ENCODE measurements around the gene MVD. TPM values are rescaled to one million over a fixed set of nuclear protein-coding genes. Genes with fewer than 3 reads are reported as not detected.

MVD gene
- total RNA-seq, 3 donors from 2014 or later, result 17.4 to 21.3 (median 19.0) TPM

- H3K4me3 ChIP-seq, result no peak overlapping the region
- H3K4me1 ChIP-seq, result no peaks in the 10 kb centered on the region
- H3K36me3 ChIP-seq, result no peaks in the 10 kb centered on the region
- no peaks in the 10 kb centered on the region for H3K9me3 ChIP-seq
- no peak for DNase-seq (ENCODE audit: low spot score in 2 of 2)
- no peaks in the 10 kb centered on the region for H3K27me3 ChIP-seq
- no peak for TF ChIP-seq POLR2A (IDR thresholded peaks at IDR 0.05)
- no peak overlapping the region for H3K27ac ChIP-seq
- intact Hi-C loops (cut with DNase I; ENCODE audit: low total_unique reads), result no loop called here
Measured at GRCh38 chr16:88605186-88606147, 57.4 kb downstream of the MVD start.

GRCh38 chr16:88602091-88602490 lies 60.8 kb downstream of the MVD start:
- no peak overlapping the region for H3K27ac ChIP-seq
- no peak overlapping the region for H3K4me3 ChIP-seq
- no peaks in the 10 kb centered on the region for H3K4me1 ChIP-seq
- H3K9me3 ChIP-seq, result no peaks in the 10 kb centered on the region
- H3K36me3 ChIP-seq, result no peaks in the 10 kb centered on the region
- TF ChIP-seq POLR2AphosphoS5 (IDR thresholded peaks at IDR 0.05), result no peak
- TF ChIP-seq POLR2A (IDR thresholded peaks at IDR 0.05), result no peak
- TF ChIP-seq CTCF (IDR thresholded peaks at IDR 0.05), result no peak
- intact Hi-C loops (cut with DNase I; ENCODE audit: low total_unique reads), result no loop called here
- DNase-seq (ENCODE audit: low spot score in 2 of 2), result no peak
- no peaks in the 10 kb centered on the region for H3K27me3 ChIP-seq

Other genes with a start within 250 kb of the MVD start
- gene ZFPM1, start 209.8 kb downstream of the MVD start, total RNA-seq, result 1 to 10 TPM in 2 of 3 donors, under 1 TPM in 1; 0.32 to 2.9 (median 2.3) TPM
- gene ZC3H18, start 92.7 kb downstream of the MVD start, total RNA-seq, result 10 to 100 TPM; 12.5 to 14.9 (median 13.3) TPM
- not detected for gene IL17C, start 24.5 kb downstream of the MVD start, total RNA-seq
- 100 to 1,000 TPM; 138 to 194 (median 180) TPM for gene CYBA, start 12.0 kb downstream of the MVD start, total RNA-seq
- gene SNAI3, start 23.4 kb upstream of the MVD start, total RNA-seq, result under 1 TPM; 0.66 to 0.96 (median 0.73) TPM
- 10 to 100 TPM; 19.2 to 22.0 (median 21.9) TPM for gene RNF166, start 43.3 kb upstream of the MVD start, total RNA-seq
- gene CTU2, start 43.4 kb upstream of the MVD start, total RNA-seq, result 1 to 10 TPM; 7.3 to 8.2 (median 7.8) TPM
- 100 to 1,000 TPM in 2 of 3 donors, 10 to 100 TPM in 1; 90.7 to 181 (median 135) TPM for gene PIEZO1, start 122.1 kb upstream of the MVD start, total RNA-seq
- gene CDT1, start 140.7 kb upstream of the MVD start, total RNA-seq, result 1 to 10 TPM; 1.3 to 3.3 (median 3.2) TPM
- 100 to 1,000 TPM in 2 of 3 donors, 10 to 100 TPM in 1; 93.8 to 152 (median 126) TPM for gene APRT, start 148.8 kb upstream of the MVD start, total RNA-seq
- gene GALNS, start 193.9 kb upstream of the MVD start, total RNA-seq, result 10 to 100 TPM; 16.2 to 29.5 (median 17.9) TPM
- 10 to 100 TPM; 32.1 to 37.8 (median 34.4) TPM for gene TRAPPC2L, start 194.0 kb upstream of the MVD start, total RNA-seq
- not detected for gene PABPN1L, start 203.6 kb upstream of the MVD start, total RNA-seq

Measured in breast epithelium (tissue), 4 donors.